H54 (cell line): ENCODE results near the gene MRPS18B.

Experiments
- DNase-seq: peaks from one replicate; pipeline ENCODE4 v3.0.0; 2011; ENCODE audit warnings: low spot score, mixed read lengths; ENCODE audit not compliant: insufficient read length
- FAIRE-seq: peaks from 3 replicates; lab custom pipeline; 2011; peaks lifted over from hg19 to GRCh38; lab: Jason Lieb, UNC
- POLR2A ChIP-seq: IDR thresholded peaks from 2 replicates; pipeline ENCODE4 v1.6.1; 2011; ENCODE audit warnings: low read depth, mild to moderate bottlenecking, low read length

The MRPS18B gene

GRCh38 chr6:30598912-30599624 lies 18.6 kb upstream of the MRPS18B start:
- TF ChIP-seq POLR2A, result no peak
- DNase-seq (no peak), FAIRE-seq (no peak)

- no peak for TF ChIP-seq POLR2A
- DNase-seq (no peak), FAIRE-seq (no peak)
Measured at GRCh38 chr6:30599625-30600324, 17.9 kb upstream of the MRPS18B start.

GRCh38 chr6:30600451-30600961 lies 17.1 kb upstream of the MRPS18B start:
- no peak for DNase-seq
- FAIRE-seq, result no peak
- TF ChIP-seq POLR2A, result no peak

- DNase-seq (no peak), FAIRE-seq (no peak)
- no peak for TF ChIP-seq POLR2A
Measured at GRCh38 chr6:30601436-30601814, 16.2 kb upstream of the MRPS18B start.

- FAIRE-seq (no peak), DNase-seq (no peak)
- TF ChIP-seq POLR2A, result no peak
Measured at GRCh38 chr6:30601815-30602641, 15.6 kb upstream of the MRPS18B start.

- no peak for TF ChIP-seq POLR2A
Measured at GRCh38 chr6:30603961-30604360, 13.7 kb upstream of the MRPS18B start.

GRCh38 chr6:30610065-30610464 lies 7.6 kb upstream of the MRPS18B start:
- FAIRE-seq, result no peak
- no peak for DNase-seq
- TF ChIP-seq POLR2A, result no peak

More at GRCh38 chr6:30603961-30604360, 13.7 kb upstream of the MRPS18B start:
- no peak for DNase-seq
- FAIRE-seq, result no peak

- no peak for TF ChIP-seq POLR2A
- DNase-seq (no peak), FAIRE-seq (no peak)
Measured at GRCh38 chr6:30611150-30611855, 6.3 kb upstream of the MRPS18B start.

- no peak for TF ChIP-seq POLR2A
- DNase-seq, result no peak
- FAIRE-seq, result no peak
Measured at GRCh38 chr6:30611856-30612194, 5.8 kb upstream of the MRPS18B start.

- DNase-seq (no peak), FAIRE-seq (no peak)
- no peak for TF ChIP-seq POLR2A
Measured at GRCh38 chr6:30612213-30612612, 5.4 kb upstream of the MRPS18B start.

- FAIRE-seq, result no peak
- TF ChIP-seq POLR2A, result 0 out of 2 replicates have a peak, but pooled peaks have one; percentile 25
- no peak for DNase-seq
Measured at GRCh38 chr6:30612687-30613248, 4.9 kb upstream of the MRPS18B start.

- FAIRE-seq (no peak), DNase-seq (no peak)
- no peak for TF ChIP-seq POLR2A
Measured at GRCh38 chr6:30613251-30614043, 4.2 kb upstream of the MRPS18B start.
